ENCODE measurements around the gene COL9A1.

GRCh38 chr6:70345619-70346018, 42.7 kb upstream of the COL9A1 start:
- TF ChIP-seq SUZ12 (IDR thresholded peaks at IDR 0.05) (no peak), TARDBP (IDR thresholded peaks at IDR 0.05) (no peak), SP1 (IDR thresholded peaks at IDR 0.05) (no peak), ARNT (IDR thresholded peaks at IDR 0.05) (no peak), LEF1 (IDR thresholded peaks at IDR 0.05; ENCODE audit: borderline replicate concordance) (no peak), FOXM1 (IDR thresholded peaks at IDR 0.05; ENCODE audit: borderline replicate concordance) (no peak)

Data from HEK293T (cell line).